GM19239 (cell line): ENCODE results near the gene LTBP1.

ENCODE experiments used
- DNase-seq: peaks from one replicate; pipeline ENCODE4 v3.0.0; 2011; ENCODE audit warnings: low spot score; ENCODE audit not compliant: insufficient read length
- FAIRE-seq: peaks from 2 replicates; lab custom pipeline; 2011; peaks lifted over from hg19 to GRCh38; lab: Jason Lieb, UNC

Gene LTBP1

GRCh38 chr2:33001823-33002222 is 55.1 kb downstream of the LTBP1 start:
- FAIRE-seq (no peak), DNase-seq (no peak)

DNA sequence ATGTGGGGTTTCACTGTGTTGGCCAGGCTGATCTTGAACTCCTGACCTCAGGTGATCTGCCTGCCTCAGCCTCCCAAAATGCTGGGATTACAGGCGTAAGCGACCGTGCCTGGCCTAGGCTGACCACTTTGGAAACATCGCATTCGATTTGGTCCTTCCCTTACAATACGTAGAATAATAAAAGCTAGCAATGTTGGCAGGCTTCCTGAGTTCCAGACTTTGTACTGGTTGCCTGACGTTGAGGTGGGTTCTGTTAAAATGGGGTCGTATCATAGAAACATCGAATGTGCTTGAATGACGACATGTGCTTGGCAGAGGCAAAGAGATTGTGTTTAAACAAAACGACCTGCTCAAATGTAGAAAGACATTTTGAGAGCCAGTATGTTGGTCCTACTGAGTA is 56.1 kb downstream of the LTBP1 start:
- DNase-seq (no peak), FAIRE-seq (no peak)

DNA sequence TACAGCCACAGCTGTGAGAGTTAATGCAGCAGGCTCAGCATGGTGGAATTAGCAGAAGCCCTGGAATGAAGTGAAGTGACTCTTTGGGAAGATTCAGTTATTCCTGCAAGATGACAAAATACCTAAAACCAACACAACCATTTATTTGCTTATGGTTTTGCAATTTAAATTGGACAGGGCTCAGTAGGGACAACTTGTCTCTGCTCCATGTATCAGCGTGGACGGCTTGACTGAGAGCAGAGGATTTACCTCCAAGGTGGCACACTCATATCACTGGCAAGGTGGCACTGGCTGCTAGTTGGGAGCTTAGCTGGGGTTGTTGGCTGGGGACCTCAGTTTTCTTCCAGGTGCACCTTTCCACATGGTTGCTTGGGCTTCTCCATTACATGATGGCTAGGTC is 58.3 kb downstream of the LTBP1 start:
- FAIRE-seq (no peak), DNase-seq (no peak)

DNA sequence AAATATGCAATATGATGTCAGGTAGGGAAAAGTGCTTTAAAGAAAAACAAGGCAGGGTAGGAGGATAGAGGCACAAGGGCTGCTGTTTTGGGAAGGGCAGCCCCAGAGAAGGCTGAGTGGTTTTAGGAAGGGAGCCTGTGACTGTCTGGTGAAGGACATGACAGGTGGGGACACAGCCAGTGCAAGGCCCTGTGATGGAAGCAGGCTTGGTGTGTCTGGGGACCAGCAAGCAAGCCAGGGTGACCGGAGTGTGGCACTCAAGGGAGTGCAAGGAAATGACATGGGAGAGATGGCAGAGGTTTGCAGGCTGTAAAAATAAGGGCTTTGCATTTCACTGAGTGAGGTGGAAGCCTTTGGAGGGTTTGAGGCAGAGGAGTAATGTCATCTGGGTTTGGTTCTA is 62.0 kb downstream of the LTBP1 start:
- DNase-seq: no peak
- FAIRE-seq: no peak

DNA sequence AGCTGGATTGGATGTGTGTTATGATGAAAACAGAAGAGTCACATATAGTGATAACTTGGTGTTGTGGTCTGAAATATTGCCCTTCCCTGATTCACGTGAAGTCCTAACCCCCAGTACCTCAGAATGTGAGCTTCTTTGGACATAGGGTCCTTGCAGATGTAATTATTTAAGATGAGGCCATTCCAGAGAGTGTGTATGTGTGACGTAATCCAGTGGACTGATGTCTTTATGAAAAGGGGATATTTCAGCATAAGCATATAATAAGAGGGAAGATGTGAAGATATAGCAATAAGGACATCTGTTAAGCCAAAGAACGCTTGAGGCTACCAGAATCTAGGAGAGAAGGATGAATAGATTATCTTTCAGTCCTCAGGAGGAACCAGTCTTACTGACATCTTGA is 62.5 kb downstream of the LTBP1 start:
- DNase-seq (no peak), FAIRE-seq (no peak)

GRCh38 chr2:33011373-33011772 is 64.6 kb downstream of the LTBP1 start:
- no peak for FAIRE-seq
- no peak for DNase-seq

DNA sequence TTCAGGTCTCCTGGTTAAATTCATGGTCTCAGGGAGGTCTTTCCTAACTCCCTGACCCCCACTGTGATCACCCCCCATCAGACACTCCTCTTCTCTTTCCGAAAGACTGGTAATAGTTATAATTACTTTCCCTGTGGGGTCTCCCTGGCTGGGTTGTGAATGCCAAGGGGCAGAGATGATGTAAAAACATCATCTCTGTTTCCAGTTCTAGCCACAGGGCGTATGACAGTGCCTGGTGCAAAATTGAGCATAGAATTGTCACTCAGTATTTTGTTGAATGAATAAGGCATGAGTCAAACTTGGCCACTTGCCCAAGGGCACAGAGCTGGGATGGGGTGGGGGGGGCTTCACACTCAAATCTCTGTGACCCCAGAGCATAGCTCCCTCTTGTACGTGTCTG is 65.2 kb downstream of the LTBP1 start:
- FAIRE-seq: no peak
- DNase-seq: no peak

DNA sequence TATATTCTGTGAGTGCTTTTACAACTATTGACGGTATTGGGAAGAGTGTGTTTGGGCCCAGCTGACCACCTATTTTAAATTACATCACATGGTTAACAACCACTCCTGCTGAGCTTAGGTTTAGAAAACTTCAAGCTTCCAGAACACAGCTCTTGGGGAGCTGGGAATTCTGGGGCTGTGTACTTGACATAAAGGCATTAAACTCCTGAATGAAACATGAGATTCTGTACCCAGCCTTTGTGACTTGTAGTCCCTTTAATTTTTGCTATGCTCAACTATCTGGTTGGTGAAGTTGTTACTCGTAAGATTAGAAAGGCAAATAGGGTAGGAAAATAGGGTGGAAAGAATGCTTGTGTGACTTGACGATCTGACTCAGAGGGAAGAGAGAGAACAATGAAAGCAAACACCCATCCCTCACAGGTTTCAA is 66.9 kb downstream of the LTBP1 start:
- DNase-seq (no peak), FAIRE-seq (no peak)

DNA sequence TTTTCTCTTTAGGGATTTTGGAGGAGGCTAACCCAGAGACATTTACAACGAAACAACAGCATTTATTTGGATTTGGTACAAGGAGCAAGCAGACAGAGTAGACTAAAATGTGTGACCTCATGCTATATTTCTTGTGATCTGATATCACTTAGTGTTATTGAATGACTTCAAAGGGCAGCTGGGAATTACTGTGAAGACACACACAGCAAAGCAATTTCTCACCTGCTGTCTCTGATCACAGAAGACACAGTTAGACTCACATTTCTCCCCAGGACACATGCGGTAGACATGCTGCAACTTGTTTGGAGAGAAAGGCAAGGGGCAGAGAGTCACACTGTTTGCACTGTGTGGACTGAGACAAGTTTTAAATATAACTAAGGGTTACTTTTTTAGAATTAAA is 67.5 kb downstream of the LTBP1 start:
- DNase-seq (no peak), FAIRE-seq (no peak)

- FAIRE-seq (no peak), DNase-seq (no peak)
Observed at GRCh38 chr2:33015421-33016142, 68.8 kb downstream of the LTBP1 start.

DNA sequence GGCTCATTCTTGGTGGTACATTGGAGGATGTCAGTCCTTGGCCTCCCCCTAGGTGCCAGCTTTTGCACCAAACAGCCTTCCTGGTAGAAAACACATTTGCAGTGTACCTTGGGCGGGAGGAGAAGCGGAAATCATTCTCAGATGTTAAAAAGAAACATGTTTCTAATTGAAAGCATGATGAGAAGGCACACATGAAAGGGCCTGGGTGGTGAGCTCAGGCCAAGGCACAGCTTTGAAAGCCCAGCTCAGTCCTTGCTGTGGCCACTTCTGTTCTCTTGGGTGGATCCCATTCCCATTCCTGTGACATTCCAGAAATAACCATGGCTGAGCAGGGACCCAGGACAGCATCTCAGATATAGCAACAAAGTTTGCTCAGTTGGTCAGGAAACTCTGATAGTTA is 71.5 kb downstream of the LTBP1 start:
- DNase-seq (no peak), FAIRE-seq (no peak)

DNA sequence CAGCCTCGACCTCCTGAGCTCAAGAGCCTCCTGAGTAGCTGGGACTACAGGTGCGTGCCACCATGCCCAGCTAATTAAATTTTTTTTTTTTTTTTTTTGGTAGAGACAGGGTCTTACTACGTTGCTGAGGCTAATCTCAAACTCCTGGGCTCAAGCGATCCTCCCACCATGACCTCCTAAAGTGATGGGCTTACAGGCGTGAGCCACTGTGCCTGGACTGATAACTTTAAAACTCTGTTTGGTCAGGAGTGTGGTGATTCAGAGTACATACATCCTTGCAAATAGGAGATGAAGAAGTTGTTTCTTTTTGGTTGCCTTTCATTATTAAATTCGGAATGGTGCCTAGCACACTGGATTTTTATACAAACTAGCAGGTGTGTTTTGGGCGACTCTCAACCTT is 73.0 kb downstream of the LTBP1 start:
- DNase-seq: no peak
- no peak for FAIRE-seq

- FAIRE-seq: no peak
- DNase-seq: no peak
Observed at GRCh38 chr2:33020883-33021282, 74.1 kb downstream of the LTBP1 start.

DNA sequence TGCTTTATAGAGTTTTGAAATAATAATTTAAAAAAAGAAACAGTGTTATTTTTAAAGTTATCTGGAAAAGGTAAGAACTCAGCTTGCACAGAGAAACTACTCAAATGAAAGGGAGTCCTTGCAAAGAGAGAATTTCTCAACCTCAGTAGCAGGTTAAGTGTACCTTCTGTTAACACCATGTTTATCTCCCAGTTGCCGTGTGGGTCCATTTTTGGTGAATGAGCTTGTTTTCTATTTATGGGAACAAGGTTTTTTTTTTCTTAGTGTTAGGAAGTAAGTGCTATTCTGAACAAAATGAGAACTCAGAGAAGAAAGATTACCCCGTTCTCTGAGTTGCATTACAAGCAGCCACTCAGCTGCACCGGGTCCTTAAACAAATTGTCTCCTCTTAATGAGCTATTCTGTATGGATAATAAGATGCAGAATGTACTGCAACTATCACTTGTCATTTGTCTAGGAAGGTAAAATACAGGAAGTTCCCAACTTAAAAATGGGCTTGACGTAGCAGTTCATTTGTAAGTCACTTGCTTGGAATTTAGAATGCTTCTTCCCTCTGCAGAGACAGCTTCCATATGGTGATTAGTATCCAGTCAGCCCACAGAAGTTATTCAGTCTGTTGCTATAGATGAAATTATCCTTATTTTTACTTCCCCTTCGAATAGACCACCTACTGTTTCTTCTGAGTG is 74.9 kb downstream of the LTBP1 start:
- FAIRE-seq: no peak
- no peak for DNase-seq

- DNase-seq: no peak
- FAIRE-seq: no peak
Observed at GRCh38 chr2:33022395-33022985, 75.7 kb downstream of the LTBP1 start.

DNA sequence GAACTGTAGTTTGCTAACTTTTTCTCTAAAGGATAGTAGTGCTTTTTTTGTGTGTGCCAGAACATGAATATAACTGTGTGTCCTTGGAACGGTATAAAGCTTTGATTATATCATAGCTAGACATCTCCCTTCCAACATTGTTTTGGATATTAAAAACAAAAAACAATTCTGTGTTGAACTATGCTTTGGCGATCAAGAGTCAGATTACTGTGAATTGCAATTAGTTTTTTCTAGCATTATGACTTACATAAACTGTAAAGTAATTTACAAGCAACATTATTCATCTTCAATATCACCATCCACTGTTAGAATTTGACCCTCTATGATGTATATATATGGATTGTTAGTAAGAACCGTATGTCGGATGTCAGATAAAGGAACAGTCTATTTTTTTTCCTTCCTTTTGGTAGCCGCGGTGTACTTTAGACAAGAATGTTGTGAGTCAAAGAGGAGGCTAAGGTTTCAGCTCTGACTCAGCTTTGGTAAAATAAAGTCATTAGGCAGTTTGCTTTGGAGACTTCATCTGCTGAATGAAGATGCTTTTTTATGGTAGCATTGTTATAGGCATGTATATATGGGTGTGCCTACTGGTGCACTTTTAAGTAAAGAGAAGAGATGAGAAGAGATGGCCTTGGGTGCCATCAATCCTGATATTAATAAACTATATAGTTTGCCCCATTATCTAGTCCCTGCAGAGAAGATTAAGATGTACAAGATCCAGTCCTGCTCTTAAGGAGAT is 76.4 kb downstream of the LTBP1 start:
- DNase-seq (no peak), FAIRE-seq (no peak)

DNA sequence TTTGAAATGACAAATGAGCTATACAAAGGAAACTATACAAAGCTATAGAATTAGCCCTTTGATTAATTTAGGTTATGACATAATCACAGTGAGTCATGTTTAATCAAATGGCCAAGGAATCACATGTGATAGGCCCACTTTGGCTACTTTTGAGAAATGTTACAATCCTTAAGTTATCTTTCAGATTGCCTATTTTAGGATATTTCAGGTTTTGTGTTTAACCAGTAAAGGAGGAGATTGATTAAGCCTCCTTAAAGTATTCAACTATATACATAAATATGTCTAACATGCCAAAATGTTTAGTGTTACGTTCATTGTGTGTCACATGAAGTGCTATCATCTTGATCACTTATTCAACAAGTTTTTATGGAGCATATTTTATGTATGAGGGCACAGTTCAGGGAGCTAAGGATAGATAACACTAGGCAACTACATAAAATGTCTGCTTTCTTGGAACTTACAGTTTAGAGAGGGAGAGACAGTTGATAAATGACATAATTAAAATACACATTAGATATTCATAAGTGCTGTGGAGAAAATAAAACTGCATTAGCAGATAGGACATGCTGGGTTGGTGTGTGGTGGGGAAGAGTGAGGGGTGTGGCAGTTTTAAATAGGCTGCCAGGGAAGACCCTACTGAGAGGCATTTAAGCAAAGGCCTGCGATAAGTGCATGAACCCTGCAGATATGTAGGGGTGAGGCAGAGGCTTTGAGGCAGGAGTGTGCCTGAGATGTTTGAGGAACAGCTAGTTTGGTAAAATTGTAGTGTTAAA is 77.2 kb downstream of the LTBP1 start:
- no peak for FAIRE-seq
- DNase-seq: no peak

- FAIRE-seq (no peak), DNase-seq (no peak)
Observed at GRCh38 chr2:33024758-33025157, 78.0 kb downstream of the LTBP1 start.

- no peak for DNase-seq
- no peak for FAIRE-seq
Observed at GRCh38 chr2:33029459-33029858, 82.7 kb downstream of the LTBP1 start.

DNA sequence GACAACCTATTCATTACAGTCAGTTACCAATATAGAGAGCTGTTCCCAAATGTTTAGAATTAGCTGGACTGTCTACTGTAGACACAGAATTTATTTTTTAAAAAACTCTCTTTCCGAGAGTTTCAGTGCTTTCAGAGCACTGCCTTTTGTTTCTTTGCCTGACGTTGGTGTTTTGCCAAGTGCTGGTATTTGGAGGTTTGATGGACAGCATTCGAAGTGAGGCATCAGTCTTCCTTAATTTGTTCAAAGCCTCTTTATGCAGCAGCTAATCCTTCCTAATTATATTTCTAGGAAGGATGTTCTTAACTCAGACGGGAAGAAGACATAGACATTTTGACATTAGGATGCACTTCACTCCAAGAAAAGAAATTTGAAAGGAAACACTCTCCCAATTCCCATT is 83.2 kb downstream of the LTBP1 start:
- DNase-seq (no peak), FAIRE-seq (no peak)
